Measurements from ENCODE around the gene HSPA12A.

Gene HSPA12A

GRCh38 chr10:116653885-116654284 lies 88.5 kb downstream of the HSPA12A start:
- Histone ChIP-seq H3K4me3 (ENCODE audit: low read length) (no peak overlapping the region), H3K9me3 (ENCODE audit: insufficient read depth, low read depth, low read length) (no peaks in the 10 kb centered on the region), H3K4me1 (ENCODE audit: insufficient read depth, low read length) (no peaks in the 10 kb centered on the region), H3K36me3 (ENCODE audit: insufficient read depth, low read depth, low read length) (no peaks in the 10 kb centered on the region), H3K27ac (ENCODE audit: low read length) (no peak overlapping the region), H3K9ac (ENCODE audit: low read depth, low read length) (no peak overlapping the region), H3K27me3 (ENCODE audit: insufficient read depth, low read length) (no peaks in the 10 kb centered on the region)

- Histone ChIP-seq H3K4me3 (ENCODE audit: low read length) (no peak overlapping the region), H3K9ac (ENCODE audit: low read depth, low read length) (no peak overlapping the region), H3K27me3 (ENCODE audit: insufficient read depth, low read length) (no peaks in the 10 kb centered on the region), H3K4me1 (ENCODE audit: insufficient read depth, low read length) (no peaks in the 10 kb centered on the region), H3K9me3 (ENCODE audit: insufficient read depth, low read depth, low read length) (no peaks in the 10 kb centered on the region), H3K27ac (ENCODE audit: low read length) (no peak overlapping the region), H3K36me3 (ENCODE audit: insufficient read depth, low read depth, low read length) (no peaks in the 10 kb centered on the region)
Observed at GRCh38 chr10:116648903-116649302, 93.5 kb downstream of the HSPA12A start.

GRCh38 chr10:116646502-116646901 lies 95.9 kb downstream of the HSPA12A start:
- H3K9ac ChIP-seq (ENCODE audit: low read depth, low read length): no peak overlapping the region
- no peaks in the 10 kb centered on the region for H3K9me3 ChIP-seq (ENCODE audit: insufficient read depth, low read depth, low read length)
- H3K4me1 ChIP-seq (ENCODE audit: insufficient read depth, low read length): no peaks in the 10 kb centered on the region
- H3K36me3 ChIP-seq (ENCODE audit: insufficient read depth, low read depth, low read length): no peaks in the 10 kb centered on the region
- no peak overlapping the region for H3K27ac ChIP-seq (ENCODE audit: low read length)
- H3K27me3 ChIP-seq (ENCODE audit: insufficient read depth, low read length): no peaks in the 10 kb centered on the region
- H3K4me3 ChIP-seq (ENCODE audit: low read length): no peak overlapping the region

- H3K4me3 ChIP-seq (ENCODE audit: low read length): no peak overlapping the region
- H3K27ac ChIP-seq (ENCODE audit: low read length): no peak overlapping the region
- no peaks in the 10 kb centered on the region for H3K9me3 ChIP-seq (ENCODE audit: insufficient read depth, low read depth, low read length)
- H3K9ac ChIP-seq (ENCODE audit: low read depth, low read length): no peak overlapping the region
- no peaks in the 10 kb centered on the region for H3K4me1 ChIP-seq (ENCODE audit: insufficient read depth, low read length)
- H3K36me3 ChIP-seq (ENCODE audit: insufficient read depth, low read depth, low read length): no peaks in the 10 kb centered on the region
- H3K27me3 ChIP-seq (ENCODE audit: insufficient read depth, low read length): no peaks in the 10 kb centered on the region
Observed at GRCh38 chr10:116637830-116638229, 104.5 kb downstream of the HSPA12A start.

- H3K9me3 ChIP-seq (ENCODE audit: insufficient read depth, low read depth, low read length): no peaks in the 10 kb centered on the region
- H3K4me1 ChIP-seq (ENCODE audit: insufficient read depth, low read length): no peaks in the 10 kb centered on the region
- H3K4me3 ChIP-seq (ENCODE audit: low read length): no peak overlapping the region
- no peak overlapping the region for H3K9ac ChIP-seq (ENCODE audit: low read depth, low read length)
- H3K36me3 ChIP-seq (ENCODE audit: insufficient read depth, low read depth, low read length): no peaks in the 10 kb centered on the region
- H3K27ac ChIP-seq (ENCODE audit: low read length): no peak overlapping the region
- H3K27me3 ChIP-seq (ENCODE audit: insufficient read depth, low read length): no peaks in the 10 kb centered on the region
Observed at GRCh38 chr10:116636976-116637375, 105.4 kb downstream of the HSPA12A start.

- no peak overlapping the region for H3K4me3 ChIP-seq (ENCODE audit: low read length)
- H3K9ac ChIP-seq (ENCODE audit: low read depth, low read length): no peak overlapping the region
- H3K9me3 ChIP-seq (ENCODE audit: insufficient read depth, low read depth, low read length): no peaks in the 10 kb centered on the region
- no peaks in the 10 kb centered on the region for H3K4me1 ChIP-seq (ENCODE audit: insufficient read depth, low read length)
- H3K27ac ChIP-seq (ENCODE audit: low read length): no peak overlapping the region
- no peaks in the 10 kb centered on the region for H3K36me3 ChIP-seq (ENCODE audit: insufficient read depth, low read depth, low read length)
- no peaks in the 10 kb centered on the region for H3K27me3 ChIP-seq (ENCODE audit: insufficient read depth, low read length)
Observed at GRCh38 chr10:116636385-116636784, 106.0 kb downstream of the HSPA12A start.

- Histone ChIP-seq H3K27me3 (ENCODE audit: insufficient read depth, low read length) (no peaks in the 10 kb centered on the region), H3K4me1 (ENCODE audit: insufficient read depth, low read length) (no peaks in the 10 kb centered on the region), H3K9me3 (ENCODE audit: insufficient read depth, low read depth, low read length) (no peaks in the 10 kb centered on the region), H3K27ac (ENCODE audit: low read length) (no peak overlapping the region), H3K36me3 (ENCODE audit: insufficient read depth, low read depth, low read length) (no peaks in the 10 kb centered on the region), H3K9ac (ENCODE audit: low read depth, low read length) (no peak overlapping the region), H3K4me3 (ENCODE audit: low read length) (no peak overlapping the region)
Observed at GRCh38 chr10:116634126-116634975, 108.0 kb downstream of the HSPA12A start.

- Histone ChIP-seq H3K36me3 (ENCODE audit: insufficient read depth, low read depth, low read length) (no peaks in the 10 kb centered on the region), H3K27ac (ENCODE audit: low read length) (no peak overlapping the region), H3K4me1 (ENCODE audit: insufficient read depth, low read length) (no peaks in the 10 kb centered on the region), H3K27me3 (ENCODE audit: insufficient read depth, low read length) (no peaks in the 10 kb centered on the region), H3K4me3 (ENCODE audit: low read length) (no peak overlapping the region), H3K9ac (ENCODE audit: low read depth, low read length) (no peak overlapping the region), H3K9me3 (ENCODE audit: insufficient read depth, low read depth, low read length) (no peaks in the 10 kb centered on the region)
Observed at GRCh38 chr10:116633216-116633600, 109.2 kb downstream of the HSPA12A start.

- Histone ChIP-seq H3K4me1 (ENCODE audit: insufficient read depth, low read length) (no peaks in the 10 kb centered on the region), H3K27me3 (ENCODE audit: insufficient read depth, low read length) (no peaks in the 10 kb centered on the region), H3K36me3 (ENCODE audit: insufficient read depth, low read depth, low read length) (no peaks in the 10 kb centered on the region), H3K9me3 (ENCODE audit: insufficient read depth, low read depth, low read length) (no peaks in the 10 kb centered on the region), H3K27ac (ENCODE audit: low read length) (no peak overlapping the region), H3K9ac (ENCODE audit: low read depth, low read length) (no peak overlapping the region), H3K4me3 (ENCODE audit: low read length) (no peak overlapping the region)
Observed at GRCh38 chr10:116632596-116633215, 109.7 kb downstream of the HSPA12A start.

GRCh38 chr10:116631871-116632295 lies 110.5 kb downstream of the HSPA12A start:
- H3K4me1 ChIP-seq (ENCODE audit: insufficient read depth, low read length): no peaks in the 10 kb centered on the region
- H3K27ac ChIP-seq (ENCODE audit: low read length): no peak overlapping the region
- no peaks in the 10 kb centered on the region for H3K9me3 ChIP-seq (ENCODE audit: insufficient read depth, low read depth, low read length)

GRCh38 chr10:116630020-116630419 lies 112.3 kb downstream of the HSPA12A start:
- H3K9ac ChIP-seq (ENCODE audit: low read depth, low read length): no peak overlapping the region
- no peaks in the 10 kb centered on the region for H3K36me3 ChIP-seq (ENCODE audit: insufficient read depth, low read depth, low read length)
- H3K27me3 ChIP-seq (ENCODE audit: insufficient read depth, low read length): peaks cover 15% of the 10 kb centered on the region
- no peaks in the 10 kb centered on the region; the same call in 1 of the 2 replicates for H3K4me1 ChIP-seq (ENCODE audit: insufficient read depth, low read length)
- H3K9me3 ChIP-seq (ENCODE audit: insufficient read depth, low read depth, low read length): no peaks in the 10 kb centered on the region
- no peak overlapping the region for H3K4me3 ChIP-seq (ENCODE audit: low read length)
- H3K27ac ChIP-seq (ENCODE audit: low read length): no peak overlapping the region

More at GRCh38 chr10:116631871-116632295, 110.5 kb downstream of the HSPA12A start:
- Histone ChIP-seq H3K4me3 (ENCODE audit: low read length) (no peak overlapping the region), H3K27me3 (ENCODE audit: insufficient read depth, low read length) (peaks cover 4% of the 10 kb centered on the region), H3K9ac (ENCODE audit: low read depth, low read length) (no peak overlapping the region), H3K36me3 (ENCODE audit: insufficient read depth, low read depth, low read length) (no peaks in the 10 kb centered on the region)

GRCh38 chr10:116629340-116629739 lies 113.0 kb downstream of the HSPA12A start:
- Histone ChIP-seq H3K27me3 (ENCODE audit: insufficient read depth, low read length) (peaks cover 15% of the 10 kb centered on the region), H3K9me3 (ENCODE audit: insufficient read depth, low read depth, low read length) (no peaks in the 10 kb centered on the region), H3K9ac (ENCODE audit: low read depth, low read length) (no peak overlapping the region), H3K36me3 (ENCODE audit: insufficient read depth, low read depth, low read length) (no peaks in the 10 kb centered on the region), H3K27ac (ENCODE audit: low read length) (no peak overlapping the region), H3K4me3 (ENCODE audit: low read length) (no peak overlapping the region), H3K4me1 (ENCODE audit: insufficient read depth, low read length) (no peaks in the 10 kb centered on the region; the same call in 1 of the 2 replicates)
